Measurements from ENCODE around the gene BABAM2.

DNA sequence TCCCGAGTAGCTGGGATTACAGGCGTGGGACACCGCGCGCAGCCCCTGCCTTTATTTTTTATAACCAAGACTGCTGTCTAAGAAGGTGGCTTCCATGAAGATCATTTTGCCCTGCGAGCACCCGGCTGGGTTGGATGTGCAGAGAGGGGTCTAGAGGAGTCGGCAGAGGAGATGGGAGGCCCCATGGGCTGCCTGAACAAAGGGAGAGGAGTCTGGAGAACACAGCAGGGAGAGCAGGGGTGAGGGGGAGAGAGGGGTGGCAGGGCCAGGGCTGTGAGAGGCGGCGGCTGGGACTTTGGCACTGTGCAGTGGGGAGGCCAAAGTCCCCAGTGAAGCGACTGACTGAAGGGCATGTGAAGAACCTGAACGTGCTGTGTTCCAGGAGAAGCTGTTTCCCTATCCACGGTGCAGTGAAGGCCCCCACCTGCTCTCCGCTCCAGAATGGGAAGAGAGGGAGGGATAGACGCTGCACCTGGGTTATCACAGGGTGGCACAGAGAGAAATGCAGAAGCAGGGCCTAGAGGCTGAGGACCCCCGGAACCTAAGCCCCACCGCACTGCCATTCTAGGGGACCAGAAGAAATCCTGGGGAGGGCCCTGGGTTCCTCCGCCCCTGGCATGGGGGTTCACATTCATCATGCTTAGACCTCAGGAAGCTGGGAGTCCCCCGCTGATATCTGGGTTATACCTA is 477.3 kb downstream of the BABAM2 start:
- TF ChIP-seq, protein P1, sequence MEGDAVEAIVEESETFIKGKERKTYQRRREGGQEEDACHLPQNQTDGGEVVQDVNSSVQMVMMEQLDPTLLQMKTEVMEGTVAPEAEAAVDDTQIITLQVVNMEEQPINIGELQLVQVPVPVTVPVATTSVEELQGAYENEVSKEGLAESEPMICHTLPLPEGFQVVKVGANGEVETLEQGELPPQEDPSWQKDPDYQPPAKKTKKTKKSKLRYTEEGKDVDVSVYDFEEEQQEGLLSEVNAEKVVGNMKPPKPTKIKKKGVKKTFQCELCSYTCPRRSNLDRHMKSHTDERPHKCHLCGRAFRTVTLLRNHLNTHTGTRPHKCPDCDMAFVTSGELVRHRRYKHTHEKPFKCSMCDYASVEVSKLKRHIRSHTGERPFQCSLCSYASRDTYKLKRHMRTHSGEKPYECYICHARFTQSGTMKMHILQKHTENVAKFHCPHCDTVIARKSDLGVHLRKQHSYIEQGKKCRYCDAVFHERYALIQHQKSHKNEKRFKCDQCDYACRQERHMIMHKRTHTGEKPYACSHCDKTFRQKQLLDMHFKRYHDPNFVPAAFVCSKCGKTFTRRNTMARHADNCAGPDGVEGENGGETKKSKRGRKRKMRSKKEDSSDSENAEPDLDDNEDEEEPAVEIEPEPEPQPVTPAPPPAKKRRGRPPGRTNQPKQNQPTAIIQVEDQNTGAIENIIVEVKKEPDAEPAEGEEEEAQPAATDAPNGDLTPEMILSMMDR (IDR thresholded peaks at IDR 0.05) = no peak
- TF ChIP-seq POLR2A (IDR thresholded peaks at IDR 0.05) (no peak), EP300 (IDR thresholded peaks at IDR 0.05) (no peak)
